ENCODE results near the gene RABEP1.
"Not testable (repeated sequence)": the region's sequence is repeated elsewhere in the genome, so short reads cannot be mapped to it uniquely, and the experiment has no call there.

RABEP1 gene

GRCh38 chr17:5424909-5425308 lies 142.8 kb downstream of the RABEP1 start:
- no peak for DNase-seq

- DNase-seq = no peak
These were observed 143.7 kb downstream of the RABEP1 start for GRCh38 chr17:5425826-5426225.

- DNase-seq = peak; percentile 7
These were observed 147.3 kb downstream of the RABEP1 start for GRCh38 chr17:5429191-5429887.

GRCh38 chr17:5430413-5430999 lies 148.4 kb downstream of the RABEP1 start:
- no peak for DNase-seq

- not testable (repeated sequence) for DNase-seq
These were observed 149.2 kb downstream of the RABEP1 start for GRCh38 chr17:5431234-5431633.

- no peak for DNase-seq
These were observed 150.0 kb downstream of the RABEP1 start for GRCh38 chr17:5431949-5432556.

GRCh38 chr17:5434984-5435383 lies 152.9 kb downstream of the RABEP1 start:
- no peak for DNase-seq
